NCI-H2029 (cell line): ENCODE data around the gene NEURL3.
A peak's percentile ranks its signal among the peaks of the same experiment; 100 is the strongest.

Experiments used
- DNase-seq: peaks from one replicate; lab custom pipeline; 2025; lab: John Stamatoyannopoulos, UW

Gene NEURL3

GRCh38 chr2:96539215-96539920 lies 34.2 kb upstream of the NEURL3 start:
- DNase-seq = no peak

GRCh38 chr2:96538487-96539214 lies 33.5 kb upstream of the NEURL3 start:
- DNase-seq = no peak

GRCh38 chr2:96537734-96538486 lies 32.8 kb upstream of the NEURL3 start:
- DNase-seq = no peak

GRCh38 chr2:96537066-96537733 lies 32.0 kb upstream of the NEURL3 start:
- no peak for DNase-seq

GRCh38 chr2:96536445-96537065 lies 31.4 kb upstream of the NEURL3 start, which contains the start of gene ARID5A:
ARID5A (plus strand) TSS chr2:96536752; CDS start chr2:96536827, 75 bp downstream.
- peak; percentile 71 for DNase-seq

- DNase-seq = no peak
These were observed 30.2 kb upstream of the NEURL3 start for GRCh38 chr2:96535331-96535730.

GRCh38 chr2:96534701-96535181 lies 29.6 kb upstream of the NEURL3 start:
- DNase-seq = no peak

GRCh38 chr2:96534141-96534540 lies 29.0 kb upstream of the NEURL3 start:
- no peak for DNase-seq

- DNase-seq = no peak
These were observed 28.3 kb upstream of the NEURL3 start for GRCh38 chr2:96533292-96534073.

GRCh38 chr2:96532641-96533291 lies 27.6 kb upstream of the NEURL3 start:
- DNase-seq = no peak

- DNase-seq = peak; percentile 90
These were observed 26.8 kb upstream of the NEURL3 start for GRCh38 chr2:96531872-96532505.

- no peak for DNase-seq
These were observed 26.2 kb upstream of the NEURL3 start for GRCh38 chr2:96531366-96531765.

- DNase-seq = no peak
These were observed 25.6 kb upstream of the NEURL3 start for GRCh38 chr2:96530474-96531357.

- DNase-seq = no peak
These were observed 24.9 kb upstream of the NEURL3 start for GRCh38 chr2:96530144-96530430.

GRCh38 chr2:96529376-96530143 lies 24.4 kb upstream of the NEURL3 start:
- DNase-seq = no peak

- DNase-seq = no peak
These were observed 23.7 kb upstream of the NEURL3 start for GRCh38 chr2:96528700-96529375.

GRCh38 chr2:96528006-96528699 lies 23.0 kb upstream of the NEURL3 start:
- DNase-seq = no peak
